Measurements from ENCODE around the gene ZC3H6.

DNA sequence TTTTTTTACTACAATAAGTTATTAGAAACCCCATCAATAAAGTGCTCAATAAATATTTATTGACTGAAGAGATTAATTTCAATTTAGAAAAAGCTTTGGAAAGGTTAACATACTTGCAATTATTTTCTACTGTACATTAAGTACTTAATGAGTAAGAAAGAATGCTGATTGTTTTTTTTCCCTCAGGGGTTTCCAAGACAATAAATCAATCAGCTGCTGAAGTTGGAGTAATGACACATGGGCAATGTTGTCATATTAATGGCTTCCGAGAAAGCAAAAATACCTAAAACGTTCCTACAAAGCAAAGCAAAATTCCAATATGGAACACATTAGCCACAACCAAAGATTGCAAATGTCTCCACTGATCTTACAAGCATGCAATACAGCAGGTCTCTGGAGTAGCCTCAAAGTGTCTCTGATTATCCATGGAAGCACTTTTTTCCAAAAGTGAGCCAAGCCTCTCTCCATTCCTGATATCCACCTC lies 66.7 kb downstream of the ZC3H6 start:
- TF ChIP-seq, protein P1, sequence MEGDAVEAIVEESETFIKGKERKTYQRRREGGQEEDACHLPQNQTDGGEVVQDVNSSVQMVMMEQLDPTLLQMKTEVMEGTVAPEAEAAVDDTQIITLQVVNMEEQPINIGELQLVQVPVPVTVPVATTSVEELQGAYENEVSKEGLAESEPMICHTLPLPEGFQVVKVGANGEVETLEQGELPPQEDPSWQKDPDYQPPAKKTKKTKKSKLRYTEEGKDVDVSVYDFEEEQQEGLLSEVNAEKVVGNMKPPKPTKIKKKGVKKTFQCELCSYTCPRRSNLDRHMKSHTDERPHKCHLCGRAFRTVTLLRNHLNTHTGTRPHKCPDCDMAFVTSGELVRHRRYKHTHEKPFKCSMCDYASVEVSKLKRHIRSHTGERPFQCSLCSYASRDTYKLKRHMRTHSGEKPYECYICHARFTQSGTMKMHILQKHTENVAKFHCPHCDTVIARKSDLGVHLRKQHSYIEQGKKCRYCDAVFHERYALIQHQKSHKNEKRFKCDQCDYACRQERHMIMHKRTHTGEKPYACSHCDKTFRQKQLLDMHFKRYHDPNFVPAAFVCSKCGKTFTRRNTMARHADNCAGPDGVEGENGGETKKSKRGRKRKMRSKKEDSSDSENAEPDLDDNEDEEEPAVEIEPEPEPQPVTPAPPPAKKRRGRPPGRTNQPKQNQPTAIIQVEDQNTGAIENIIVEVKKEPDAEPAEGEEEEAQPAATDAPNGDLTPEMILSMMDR (IDR thresholded peaks at IDR 0.05; ENCODE audit: low read depth, low read length) = no peak
- TF ChIP-seq, protein P2, sequence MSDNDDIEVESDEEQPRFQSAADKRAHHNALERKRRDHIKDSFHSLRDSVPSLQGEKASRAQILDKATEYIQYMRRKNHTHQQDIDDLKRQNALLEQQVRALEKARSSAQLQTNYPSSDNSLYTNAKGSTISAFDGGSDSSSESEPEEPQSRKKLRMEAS (IDR thresholded peaks at IDR 0.05; ENCODE audit: low read depth, low read length) = no peak
